HG03139 (cell line): ENCODE measurements around the gene MED12.
A peak's percentile ranks its signal among the peaks of the same experiment; 100 is the strongest.
"Not testable (repeated sequence)": the region's sequence is repeated elsewhere in the genome, so short reads cannot be mapped to it uniquely, and the experiment has no call there.

ENCODE experiments used
- ATAC-seq: cut with Tn5 transposase; IDR thresholded peaks from one replicate; pipeline ENCODE4 v1.9.1; 2021; ENCODE audit not compliant: unreplicated experiment

MED12 gene

DNA sequence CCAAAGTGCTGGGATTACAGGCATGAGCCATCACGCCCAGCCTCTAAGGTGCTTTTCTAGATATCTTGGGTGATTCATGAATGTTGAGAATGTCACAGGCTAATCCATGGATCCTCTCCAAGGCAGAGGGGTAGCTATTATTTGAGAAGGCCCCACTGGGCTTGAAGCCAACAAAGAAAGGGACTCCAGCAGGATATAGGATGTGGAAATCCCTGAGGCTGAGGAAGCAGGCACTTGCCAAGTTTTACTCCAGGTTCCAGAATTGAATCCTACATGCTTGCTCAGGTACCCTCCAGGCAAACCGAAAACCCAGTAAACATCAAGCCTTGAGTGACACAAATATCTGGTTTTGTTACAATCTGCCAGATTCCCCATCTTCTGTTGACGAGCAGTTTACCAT lies 42.1 kb downstream of the MED12 start:
- ATAC-seq: no peak

DNA sequence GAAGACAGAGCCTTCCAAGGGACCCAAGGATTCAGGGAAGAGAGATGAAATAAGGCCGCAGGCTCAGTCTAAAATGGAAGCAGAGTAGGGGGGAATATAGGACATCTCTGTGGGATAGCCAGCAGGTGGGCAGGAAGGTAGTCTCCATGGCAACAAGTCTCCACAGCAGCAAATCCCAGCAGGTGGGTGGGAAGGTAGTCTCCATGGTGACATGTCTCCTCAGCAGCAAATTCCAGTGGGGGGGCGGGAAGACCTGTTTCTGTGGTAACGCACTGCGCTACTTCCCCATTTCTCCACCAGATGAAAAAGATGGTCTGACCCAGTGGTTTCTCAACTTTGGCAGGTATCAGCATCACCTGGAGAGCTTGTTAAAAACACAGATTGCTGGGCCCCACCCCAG lies 44.6 kb downstream of the MED12 start:
- ATAC-seq: no peak

- no peak for ATAC-seq
These were observed 45.7 kb downstream of the MED12 start for GRCh38 chrX:71164071-71164470.

- no peak for ATAC-seq
These were observed 48.1 kb downstream of the MED12 start for GRCh38 chrX:71166461-71166860.

DNA sequence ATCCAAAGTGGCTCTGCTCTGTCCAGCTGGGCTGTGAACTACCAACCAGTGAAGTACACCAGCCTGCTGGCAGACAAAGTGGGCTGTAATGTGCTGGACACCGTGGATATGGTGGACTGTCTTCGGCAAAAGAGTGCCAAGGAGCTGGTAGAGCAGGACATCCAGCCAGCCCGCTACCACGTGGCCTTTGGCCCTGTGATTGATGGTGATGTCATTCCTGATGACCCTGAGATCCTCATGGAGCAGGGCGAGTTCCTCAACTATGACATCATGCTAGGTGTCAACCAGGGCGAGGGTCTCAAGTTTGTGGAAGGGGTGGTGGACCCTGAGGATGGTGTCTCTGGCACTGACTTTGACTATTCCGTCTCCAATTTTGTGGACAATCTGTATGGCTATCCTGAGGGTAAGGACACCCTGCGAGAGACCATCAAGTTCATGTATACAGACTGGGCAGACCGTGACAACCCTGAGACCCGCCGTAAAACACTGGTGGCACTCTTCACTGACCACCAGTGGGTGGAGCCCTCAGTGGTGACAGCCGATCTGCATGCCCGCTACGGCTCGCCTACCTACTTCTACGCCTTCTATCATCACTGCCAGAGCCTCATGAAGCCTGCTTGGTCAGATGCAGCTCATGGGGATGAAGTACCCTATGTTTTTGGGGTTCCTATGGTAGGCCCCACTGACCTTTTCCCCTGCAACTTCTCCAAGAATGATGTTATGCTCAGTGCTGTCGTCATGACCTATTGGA lies 48.8 kb downstream of the MED12 start:
- ATAC-seq: no peak

DNA sequence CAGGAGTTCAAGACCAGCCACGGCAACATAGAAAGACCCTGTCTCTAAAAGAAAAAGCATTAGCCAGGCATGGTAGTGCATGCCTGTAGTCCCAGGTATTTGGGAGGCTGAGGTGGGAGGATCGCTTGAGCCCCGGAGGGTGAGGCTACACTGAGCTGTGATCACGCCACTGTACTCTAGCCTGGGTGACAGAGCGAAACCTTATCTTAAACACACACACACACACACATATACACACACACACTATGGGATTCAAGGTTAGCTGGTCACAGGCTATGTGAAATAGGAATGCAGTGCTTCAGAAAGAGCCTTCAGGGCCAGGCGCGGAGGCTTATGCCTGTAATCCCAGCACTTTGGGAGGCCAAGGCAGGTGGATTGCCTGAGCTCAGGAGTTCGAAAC lies 49.7 kb downstream of the MED12 start:
- ATAC-seq: no peak

GRCh38 chrX:71169586-71169985 lies 51.2 kb downstream of the MED12 start:
- ATAC-seq: no peak

GRCh38 chrX:71170660-71171059 lies 52.3 kb downstream of the MED12 start:
- no peak for ATAC-seq

- ATAC-seq: no peak
These were observed 52.9 kb downstream of the MED12 start for GRCh38 chrX:71171110-71171801.

- ATAC-seq: no peak
These were observed 55.0 kb downstream of the MED12 start for GRCh38 chrX:71173440-71173839.

- no peak for ATAC-seq
These were observed 56.4 kb downstream of the MED12 start for GRCh38 chrX:71174795-71175194.

- ATAC-seq: no peak
These were observed 57.1 kb downstream of the MED12 start for GRCh38 chrX:71175531-71175930.

- no peak for ATAC-seq
These were observed 58.9 kb downstream of the MED12 start for GRCh38 chrX:71177327-71177726.

DNA sequence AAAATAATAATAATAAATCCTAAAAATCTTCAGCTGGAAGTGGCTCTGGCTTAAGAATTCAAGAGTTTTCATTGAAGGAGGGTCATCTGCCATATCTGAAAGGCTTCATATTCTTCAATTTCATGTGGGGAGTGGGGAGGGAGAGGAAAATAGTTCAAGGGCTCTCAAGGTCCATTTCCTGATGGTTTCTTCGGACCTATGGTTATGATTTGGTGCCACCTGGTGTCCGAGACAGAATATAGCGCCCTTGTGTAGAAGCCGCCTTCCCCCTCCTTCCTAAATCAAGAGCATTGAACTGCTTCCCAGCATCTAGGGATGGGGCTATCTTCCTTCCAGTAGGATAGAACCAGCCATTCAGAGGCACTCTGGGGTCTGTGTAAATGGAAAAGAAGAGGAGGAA lies 60.5 kb downstream of the MED12 start:
- no peak for ATAC-seq

DNA sequence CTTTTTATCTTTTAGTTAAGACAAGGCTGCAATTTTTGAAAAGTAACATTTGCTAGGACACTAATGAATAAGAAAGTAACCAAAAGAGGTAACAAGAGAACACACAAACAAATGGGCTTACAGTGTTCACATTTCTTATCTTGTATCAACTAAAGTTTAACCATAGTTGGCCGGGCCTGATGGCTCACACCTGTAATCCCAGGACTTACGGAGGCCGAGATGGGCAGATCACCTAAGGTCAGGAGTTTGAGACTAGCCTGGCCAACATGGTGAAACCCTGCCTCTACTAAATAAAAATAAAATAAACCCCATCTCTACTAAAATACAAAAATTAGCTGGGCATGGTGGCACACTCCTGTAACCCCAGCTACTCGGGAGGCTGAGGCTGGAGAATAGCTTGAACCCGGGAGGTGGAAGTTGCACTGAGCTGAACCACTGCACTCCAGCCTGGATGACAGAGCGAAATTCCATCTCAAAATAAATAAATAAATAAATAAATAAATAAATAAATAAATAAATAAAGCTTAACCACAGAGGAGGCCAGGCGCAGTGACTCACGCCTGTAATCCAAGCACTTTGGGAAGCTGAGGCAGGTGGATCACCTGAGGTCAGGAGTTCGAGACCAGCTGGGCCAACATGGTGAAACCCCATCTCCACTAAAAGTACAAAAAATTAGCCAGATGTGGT lies 62.3 kb downstream of the MED12 start:
- ATAC-seq: not testable (repeated sequence)

DNA sequence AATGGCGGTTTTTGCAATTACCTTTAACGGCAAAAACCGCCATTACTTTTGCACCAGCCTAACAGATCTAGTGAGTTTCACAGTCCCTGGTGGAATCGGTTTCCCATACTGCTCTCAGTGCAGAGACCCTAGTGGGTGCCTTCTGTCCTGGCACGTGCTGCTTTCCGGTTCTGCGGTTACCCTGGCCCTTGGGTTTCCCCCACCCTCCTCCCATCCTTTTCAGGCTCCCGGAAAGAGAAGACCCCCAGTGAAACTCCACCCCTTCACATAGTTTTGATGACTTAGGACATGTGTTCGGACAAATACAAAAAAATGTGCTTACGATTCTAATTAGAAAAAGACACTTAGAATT lies 63.1 kb downstream of the MED12 start:
- ATAC-seq: peak; percentile 37

- ATAC-seq: peak; percentile 92
These were observed 63.8 kb downstream of the MED12 start for GRCh38 chrX:71181910-71182799.

GRCh38 chrX:71182871-71183270 lies 64.5 kb downstream of the MED12 start:
- ATAC-seq: no peak

GRCh38 chrX:71183341-71183740 lies 64.9 kb downstream of the MED12 start:
- no peak for ATAC-seq

GRCh38 chrX:71184092-71184491 lies 65.7 kb downstream of the MED12 start:
- no peak for ATAC-seq

GRCh38 chrX:71184803-71185495 lies 66.6 kb downstream of the MED12 start:
- no peak for ATAC-seq
